Liver (tissue), 9 donors: Measurements from ENCODE around the gene CDH4. TPM values are rescaled to one million over a fixed set of nuclear protein-coding genes. Genes with fewer than 3 reads are reported as not detected.

Experiments used
- DNase-seq: peaks from one replicate; pipeline ENCODE4 v3.0.0-alpha.2; 2017; ENCODE audit warnings: low spot score
- H3K27ac ChIP-seq, 2 donors: one replicate each; pipeline ENCODE4 v1.7.0; 2013; ENCODE audit warnings: inconsistent platforms in 2 of 2, low read length in 2 of 2, control low read depth in 1 of 2, low read depth in 1 of 2, mild to moderate bottlenecking in 1 of 2
- H3K27me3 ChIP-seq, 4 donors: one replicate each; pipeline versions ENCODE4 v1.6.1 to v1.7.0; 2013; ENCODE audit warnings: low read length in 3 of 4, inconsistent platforms in 1 of 4, mild to moderate bottlenecking in 1 of 4, moderate library complexity in 1 of 4; ENCODE audit not compliant: control insufficient read depth in 4 of 4, insufficient read depth in 4 of 4
- H3K36me3 ChIP-seq, 4 donors: one replicate each; pipeline versions ENCODE4 v1.6.1 to v1.7.0; 2013; ENCODE audit warnings: low read length in 3 of 4, mild to moderate bottlenecking in 3 of 4, low read depth in 1 of 4, moderate library complexity in 1 of 4; ENCODE audit not compliant: control insufficient read depth in 4 of 4, insufficient read depth in 3 of 4
- H3K4me1 ChIP-seq, 4 donors: one replicate each; pipeline versions ENCODE4 v1.6.1 to v1.7.0; 2013; ENCODE audit warnings: low read length in 3 of 4, mild to moderate bottlenecking in 3 of 4, moderate library complexity in 1 of 4; ENCODE audit not compliant: control insufficient read depth in 4 of 4, insufficient read depth in 4 of 4
- H3K4me3 ChIP-seq, 3 donors: one replicate each; pipeline versions ENCODE4 v1.6.1 to v1.7.0; 2013; ENCODE audit warnings: low read length in 3 of 3, control low read depth in 1 of 3, low read depth in 1 of 3, mild to moderate bottlenecking in 1 of 3
- H3K9ac ChIP-seq, 2 donors: one replicate each; pipeline ENCODE4 v1.7.0; 2013; ENCODE audit warnings: low read length in 2 of 2, mild to moderate bottlenecking in 2 of 2, moderate library complexity in 2 of 2, control low read depth in 1 of 2, low read depth in 1 of 2
- H3K9me3 ChIP-seq, 4 donors: one replicate each; pipeline versions ENCODE4 v1.6.1 to v1.7.0; 2013; ENCODE audit warnings: low read length in 3 of 4; ENCODE audit not compliant: control insufficient read depth in 4 of 4
- CTCF ChIP-seq: fragments of 150-350 bp; IDR thresholded peaks from 2 replicates; pipeline ENCODE4 v1.5.1; 2017; ENCODE audit warnings: improper control_type of control experiment, low read depth, low read length; ENCODE audit not compliant: missing input control
- EGR1 ChIP-seq, 2 donors: IDR thresholded peaks; 2 replicates each; pipeline ENCODE4 v1.6.1; 2016 to 2018; ENCODE audit warnings: antibody characterized with exemption in 2 of 2, low read depth in 2 of 2
- FOXA1 ChIP-seq: IDR thresholded peaks from 2 replicates; pipeline ENCODE4 v1.6.1; 2016; ENCODE audit warnings: antibody characterized with exemption
- FOXA2 ChIP-seq: IDR thresholded peaks from 2 replicates; pipeline ENCODE4 v1.6.1; 2016; ENCODE audit warnings: antibody characterized with exemption
- GABPA ChIP-seq, 2 donors: IDR thresholded peaks in 1 of 2; conservative IDR thresholded peaks in 1 of 2; 2 replicates each; pipeline ENCODE4 v1.6.1; 2016; ENCODE audit warnings: antibody characterized with exemption in 2 of 2, mild to moderate bottlenecking in 1 of 2, moderate library complexity in 1 of 2
- HNF4A ChIP-seq, 2 donors: conservative IDR thresholded peaks; 2 replicates each; pipeline ENCODE4 v1.6.1; 2016; ENCODE audit warnings: antibody characterized with exemption in 2 of 2, mild to moderate bottlenecking in 2 of 2
- HNF4G ChIP-seq: IDR thresholded peaks from 2 replicates; pipeline ENCODE4 v1.6.1; 2016; ENCODE audit warnings: antibody characterized with exemption
- JUND ChIP-seq, 2 donors: IDR thresholded peaks; 2 replicates each; pipeline ENCODE4 v1.6.1; 2016; ENCODE audit warnings: antibody characterized with exemption in 2 of 2
- MAX ChIP-seq: IDR thresholded peaks from 2 replicates; pipeline ENCODE4 v1.6.1; 2016; ENCODE audit warnings: antibody characterized with exemption
- NR2F2 ChIP-seq: IDR thresholded peaks from 2 replicates; pipeline ENCODE4 v1.6.1; 2016; ENCODE audit warnings: antibody characterized with exemption
- RAD21 ChIP-seq, 2 donors: IDR thresholded peaks; 2 replicates each; pipeline ENCODE4 v1.6.1; 2016; ENCODE audit warnings: antibody characterized with exemption in 2 of 2, mild to moderate bottlenecking in 2 of 2
- RXRA ChIP-seq, 2 donors: IDR thresholded peaks; 2 replicates each; pipeline ENCODE4 v1.6.1; 2017 to 2018; ENCODE audit warnings: antibody characterized with exemption in 2 of 2, mild to moderate bottlenecking in 1 of 2
- SP1 ChIP-seq: IDR thresholded peaks from 2 replicates; pipeline ENCODE4 v1.6.1; 2018; ENCODE audit warnings: antibody characterized with exemption, mild to moderate bottlenecking
- TAF1 ChIP-seq: conservative IDR thresholded peaks from 2 replicates; pipeline ENCODE4 v1.6.1; 2016; ENCODE audit warnings: antibody characterized with exemption, mild to moderate bottlenecking
- YY1 ChIP-seq: IDR thresholded peaks from 2 replicates; pipeline ENCODE4 v1.6.1; 2016; ENCODE audit warnings: antibody characterized with exemption, mild to moderate bottlenecking
- WGBS: extraction: QIAGEN DNeasy Blood & Tissue Kit; methylation state at CpG from one replicate; pipeline ENCODE4 v1.1.7; 2013; 5-methylcytosine and 5-hydroxymethylcytosine counted together
- polyA plus RNA-seq, 2 donors: library from polyadenylated mRNA; stranded (reverse) in 1 of 2; unstranded in 1 of 2; fragments of 200-250 nt in 1 of 2; fragments of >200 nt in 1 of 2; fragmentation: Nextera tagmentation in 1 of 2; extraction: Ambion mirVana in 1 of 2; gene quantifications; one replicate each; pipeline versions ENCODE4 v1.2.1 to v1.2.3, GENCODE V29; 2013 to 2015
- total RNA-seq, 2 donors: library from RNA; depleted of rRNA; stranded (reverse); fragments of >200 nt; gene quantifications; one replicate each; pipeline ENCODE4 v1.2.3, GENCODE V29; 2014
- TF ChIP-seq, protein P1 (sequence below): IDR thresholded peaks from 2 replicates; pipeline ENCODE4 v1.6.1; 2016; ENCODE audit warnings: antibody characterized with exemption
- TF ChIP-seq, protein P2 (sequence below): IDR thresholded peaks from 2 replicates; pipeline ENCODE4 v1.6.1; 2016; ENCODE audit warnings: antibody characterized with exemption, mild to moderate bottlenecking
- TF ChIP-seq, protein P3 (sequence below): IDR thresholded peaks from 2 replicates; pipeline ENCODE4 v1.6.1; 2016; ENCODE audit warnings: antibody characterized with exemption
- donor health status: healthy.
- donor health status: healthy.
- donor health status: healthy.
- donor health status: healthy.
- donor health status: healthy.

CDH4 gene
- total and polyA plus RNA-seq, 4 donors, result 0.03 to 0.25 (median 0.19) TPM; not detected in 1

GRCh38 chr20:61460261-61461052 is 208.4 kb downstream of the CDH4 start:
- no peak overlapping the region for H3K4me3 ChIP-seq
- H3K9ac ChIP-seq, result no peak overlapping the region
- no peaks in the 10 kb centered on the region for H3K27me3 ChIP-seq
- no peak for DNase-seq
- H3K9me3 ChIP-seq, result peaks cover 0 to 3% (median 0%) of the 10 kb centered on the region in 4 donors
- H3K27ac ChIP-seq, result no peak overlapping the region
- H3K4me1 ChIP-seq, result no peaks in the 10 kb centered on the region
- WGBS, result 76% methylated on average over 11 of the region's 11 CpGs
- no peak for TF ChIP-seq NR2F2
- TF ChIP-seq JUND (IDR thresholded peaks at IDR 0.05), result no peak
- no peak for TF ChIP-seq FOXA2
- no peak for TF ChIP-seq CTCF
- TF ChIP-seq TAF1, result no peak
- TF ChIP-seq MAX, result no peak
- H3K36me3 ChIP-seq, result no peaks in the 10 kb centered on the region

DNA sequence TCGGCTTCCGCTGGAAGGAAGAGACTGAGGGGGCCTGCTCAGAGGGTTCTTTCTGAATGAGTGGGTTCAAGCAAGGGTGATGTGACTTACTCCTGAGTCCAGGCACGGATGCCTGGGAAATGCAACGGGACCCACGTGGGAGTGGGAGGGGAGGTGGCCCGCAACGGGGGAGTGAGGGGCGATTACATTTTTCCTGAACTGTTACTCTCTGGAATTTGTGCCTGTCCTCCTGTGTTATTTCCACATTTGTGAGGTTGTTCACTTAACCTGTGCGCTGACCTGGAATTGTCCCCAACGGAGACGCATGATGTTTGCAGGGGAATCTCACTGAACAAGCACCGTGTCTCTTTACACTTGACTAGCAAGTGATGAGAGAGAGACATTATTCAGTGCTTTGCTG is 209.4 kb downstream of the CDH4 start:
- H3K36me3 ChIP-seq, result no peaks in the 10 kb centered on the region
- H3K9me3 ChIP-seq, result no peaks in the 10 kb centered on the region
- H3K9ac ChIP-seq, result no peak overlapping the region
- no peaks in the 10 kb centered on the region for H3K27me3 ChIP-seq
- no peak overlapping the region for H3K4me3 ChIP-seq
- whole genome bisulfite sequencing, result 86% methylated on average over 12 of the region's 12 CpGs
- TF ChIP-seq EGR1 (IDR thresholded peaks at IDR 0.05; ENCODE audit: low read depth in 2 of 2), result no peak
- no peak for TF ChIP-seq FOXA2
- TF ChIP-seq RXRA (IDR thresholded peaks at IDR 0.05), result no peak
- TF ChIP-seq, protein P1, sequence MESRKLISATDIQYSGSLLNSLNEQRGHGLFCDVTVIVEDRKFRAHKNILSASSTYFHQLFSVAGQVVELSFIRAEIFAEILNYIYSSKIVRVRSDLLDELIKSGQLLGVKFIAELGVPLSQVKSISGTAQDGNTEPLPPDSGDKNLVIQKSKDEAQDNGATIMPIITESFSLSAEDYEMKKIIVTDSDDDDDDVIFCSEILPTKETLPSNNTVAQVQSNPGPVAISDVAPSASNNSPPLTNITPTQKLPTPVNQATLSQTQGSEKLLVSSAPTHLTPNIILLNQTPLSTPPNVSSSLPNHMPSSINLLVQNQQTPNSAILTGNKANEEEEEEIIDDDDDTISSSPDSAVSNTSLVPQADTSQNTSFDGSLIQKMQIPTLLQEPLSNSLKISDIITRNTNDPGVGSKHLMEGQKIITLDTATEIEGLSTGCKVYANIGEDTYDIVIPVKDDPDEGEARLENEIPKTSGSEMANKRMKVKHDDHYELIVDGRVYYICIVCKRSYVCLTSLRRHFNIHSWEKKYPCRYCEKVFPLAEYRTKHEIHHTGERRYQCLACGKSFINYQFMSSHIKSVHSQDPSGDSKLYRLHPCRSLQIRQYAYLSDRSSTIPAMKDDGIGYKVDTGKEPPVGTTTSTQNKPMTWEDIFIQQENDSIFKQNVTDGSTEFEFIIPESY, result no peak
- no peak for TF ChIP-seq GABPA (IDR thresholded peaks at IDR 0.05 in 1 of 2, conservative IDR thresholded peaks at IDR 0.05 in 1 of 2)
- no peak for TF ChIP-seq JUND (IDR thresholded peaks at IDR 0.05)
- TF ChIP-seq CTCF, result no peak
- no peak for TF ChIP-seq HNF4A (conservative IDR thresholded peaks at IDR 0.05)
- TF ChIP-seq MAX, result no peak
- no peak for TF ChIP-seq SP1
- no peak for TF ChIP-seq YY1
- TF ChIP-seq, protein P2, sequence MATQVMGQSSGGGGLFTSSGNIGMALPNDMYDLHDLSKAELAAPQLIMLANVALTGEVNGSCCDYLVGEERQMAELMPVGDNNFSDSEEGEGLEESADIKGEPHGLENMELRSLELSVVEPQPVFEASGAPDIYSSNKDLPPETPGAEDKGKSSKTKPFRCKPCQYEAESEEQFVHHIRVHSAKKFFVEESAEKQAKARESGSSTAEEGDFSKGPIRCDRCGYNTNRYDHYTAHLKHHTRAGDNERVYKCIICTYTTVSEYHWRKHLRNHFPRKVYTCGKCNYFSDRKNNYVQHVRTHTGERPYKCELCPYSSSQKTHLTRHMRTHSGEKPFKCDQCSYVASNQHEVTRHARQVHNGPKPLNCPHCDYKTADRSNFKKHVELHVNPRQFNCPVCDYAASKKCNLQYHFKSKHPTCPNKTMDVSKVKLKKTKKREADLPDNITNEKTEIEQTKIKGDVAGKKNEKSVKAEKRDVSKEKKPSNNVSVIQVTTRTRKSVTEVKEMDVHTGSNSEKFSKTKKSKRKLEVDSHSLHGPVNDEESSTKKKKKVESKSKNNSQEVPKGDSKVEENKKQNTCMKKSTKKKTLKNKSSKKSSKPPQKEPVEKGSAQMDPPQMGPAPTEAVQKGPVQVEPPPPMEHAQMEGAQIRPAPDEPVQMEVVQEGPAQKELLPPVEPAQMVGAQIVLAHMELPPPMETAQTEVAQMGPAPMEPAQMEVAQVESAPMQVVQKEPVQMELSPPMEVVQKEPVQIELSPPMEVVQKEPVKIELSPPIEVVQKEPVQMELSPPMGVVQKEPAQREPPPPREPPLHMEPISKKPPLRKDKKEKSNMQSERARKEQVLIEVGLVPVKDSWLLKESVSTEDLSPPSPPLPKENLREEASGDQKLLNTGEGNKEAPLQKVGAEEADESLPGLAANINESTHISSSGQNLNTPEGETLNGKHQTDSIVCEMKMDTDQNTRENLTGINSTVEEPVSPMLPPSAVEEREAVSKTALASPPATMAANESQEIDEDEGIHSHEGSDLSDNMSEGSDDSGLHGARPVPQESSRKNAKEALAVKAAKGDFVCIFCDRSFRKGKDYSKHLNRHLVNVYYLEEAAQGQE, result no peak
- no peak for TF ChIP-seq HNF4G
- TF ChIP-seq NR2F2, result no peak
- TF ChIP-seq TAF1, result no peak
- no peak for TF ChIP-seq RAD21 (IDR thresholded peaks at IDR 0.05)
- TF ChIP-seq, protein P3, sequence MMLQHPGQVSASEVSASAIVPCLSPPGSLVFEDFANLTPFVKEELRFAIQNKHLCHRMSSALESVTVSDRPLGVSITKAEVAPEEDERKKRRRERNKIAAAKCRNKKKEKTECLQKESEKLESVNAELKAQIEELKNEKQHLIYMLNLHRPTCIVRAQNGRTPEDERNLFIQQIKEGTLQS, result no peak
- no peak for TF ChIP-seq FOXA1
- H3K27ac ChIP-seq, result no peak overlapping the region
- H3K4me1 ChIP-seq, result no peaks in the 10 kb centered on the region
- no peak for DNase-seq
